ENCODE data around the gene ANAPC13.

- TF ChIP-seq EZH2 (IDR thresholded peaks at IDR 0.05; ENCODE audit: insufficient read depth, poor library complexity, severe bottlenecking) (no peak), EZH2phosphoT487 (IDR thresholded peaks at IDR 0.05; ENCODE audit: insufficient read depth, low read depth) (no peak)
These were observed 40.5 kb upstream of the ANAPC13 start for GRCh38 chr3:134526319-134526718.
